ENCODE measurements around the gene EXOC7. TPM values are rescaled to one million over a fixed set of nuclear protein-coding genes. Genes with fewer than 3 reads are reported as not detected.

Gene EXOC7
- total RNA-seq, 1 experiment from 2014 or later: 160 TPM

GRCh38 chr17:76141212-76142038 is 37.8 kb upstream of the EXOC7 start, which contains the start of gene FOXJ1:
TSS of gene FOXJ1 (minus strand) at chr17:76141245. CDS start at chr17:76140395, 850 bp downstream.
- Mint-ChIP-seq H3K36me3 (ENCODE audit: insufficient read depth in 1 of 3, low read depth in 3 of 3) (no peaks in the 10 kb centered on the region), H3K27ac (peak within 1 kb of the TSS in 1 of 3 experiments; percentile 28; a peak in 1 of 7 replicates), H3K4me1 (peaks cover 69 to 76% of the 10 kb centered on the region in 2 experiments), H3K4me3 (peak within 1 kb of the TSS; percentile 60 to 86), H3K27me3 (ENCODE audit: low read depth) (peaks cover 91% of the 10 kb centered on the region), H3K9me3 (peaks cover 0 to 1% of the 10 kb centered on the region in 2 experiments; a peak in 2 of 5 replicates)
- Histone ChIP-seq H3T11ph (ENCODE audit: low read length) (no peak within 1 kb of the TSS), H4K91ac (ENCODE audit: insufficient read length, low read depth, low read length) (no peak within 1 kb of the TSS), H2BK5ac (ENCODE audit: insufficient read length, low read length) (no peak within 1 kb of the TSS), H2BK12ac (ENCODE audit: insufficient read length, low read depth, low read length) (no peak within 1 kb of the TSS), H2AFZ (ENCODE audit: low read length) (no peak within 1 kb of the TSS), H2BK20ac (ENCODE audit: low read depth, low read length, poor library complexity, severe bottlenecking) (no peak within 1 kb of the TSS), H3K18ac (ENCODE audit: insufficient read length, low read depth, low read length) (no peak within 1 kb of the TSS), H3K4ac (ENCODE audit: low read depth, low read length) (no peak within 1 kb of the TSS), H3K9me3 (ENCODE audit: control insufficient read depth, low read depth, low read length) (no peaks in the 10 kb centered on the region), H2BK15ac (ENCODE audit: low read depth, low read length) (no peak within 1 kb of the TSS), H2AK5ac (ENCODE audit: insufficient read length, low read length) (no peak within 1 kb of the TSS), H3K4me2 (ENCODE audit: insufficient read depth, insufficient read length, low read length) (peak within 1 kb of the TSS; percentile 84), H3K27me3 (ENCODE audit: insufficient read depth, low read length) (peaks cover 41% of the 10 kb centered on the region), H3K9ac (ENCODE audit: extremely low read depth, insufficient read length, low read length) (peak within 1 kb of the TSS; percentile 25), H3K27ac (ENCODE audit: insufficient read length, low read depth, low read length) (no peak within 1 kb of the TSS), H3K79me1 (ENCODE audit: insufficient read depth, low read depth, low read length, poor library complexity, severe bottlenecking) (no peaks in the 10 kb centered on the region), H2BK120ac (ENCODE audit: low read depth, low read length, poor library complexity, severe bottlenecking) (no peak within 1 kb of the TSS), H4K5ac (ENCODE audit: insufficient read length, low read depth, low read length) (no peak within 1 kb of the TSS), H3K79me2 (ENCODE audit: insufficient read depth, low read length) (no peaks in the 10 kb centered on the region), H4K8ac (replicated peaks; ENCODE audit: insufficient read length, low read depth, low read length) (no peak within 1 kb of the TSS), H3K56ac (ENCODE audit: insufficient read length, low read depth, low read length) (no peak within 1 kb of the TSS), H3K4me1 (ENCODE audit: insufficient read depth, low read length) (peaks cover 27% of the 10 kb centered on the region), H3K23ac (ENCODE audit: insufficient read length, low read depth, low read length) (no peak within 1 kb of the TSS), H4K20me1 (ENCODE audit: control insufficient read depth, insufficient read depth, insufficient read length) (no peaks in the 10 kb centered on the region), H3K14ac (ENCODE audit: insufficient read depth, low read length) (0 out of 2 replicates have a peak within 1 kb of the TSS, but pooled peaks have one; percentile 40), H3K23me2 (ENCODE audit: insufficient read length, low read depth, low read length, poor library complexity, severe bottlenecking) (peaks cover 37% of the 10 kb centered on the region)
- no CpG with 5 or more reads among the region's 59 CpGs for WGBS (ENCODE audit: extremely low coverage, insufficient read length, low lambda C conversion rate)
- TF ChIP-seq CTCF (conservative IDR thresholded peaks at IDR 0.05): no peak
- peak; percentile 99 for DNase-seq
